Colonic mucosa (tissue), 4 donors: Measurements from ENCODE around the gene NRCAM. TPM values are rescaled to one million over a fixed set of nuclear protein-coding genes. Genes with fewer than 3 reads are reported as not detected.
"Not testable (repeated sequence)": the region's sequence is repeated elsewhere in the genome, so short reads cannot be mapped to it uniquely, and the experiment has no call there.

Experiments used
- DNase-seq: peaks from one replicate; pipeline ENCODE4 v3.0.0-alpha.2; 2020
- H3K27ac ChIP-seq: fragments of 200-600 bp; one replicate; pipeline ENCODE4 v1.8.0; 2021
- H3K27me3 ChIP-seq: fragments of 200-600 bp; one replicate; pipeline ENCODE4 v1.8.0; 2021
- H3K36me3 ChIP-seq: fragments of 200-600 bp; one replicate; pipeline ENCODE4 v1.8.0; 2021
- H3K4me1 ChIP-seq: fragments of 200-600 bp; one replicate; pipeline ENCODE4 v1.8.0; 2021; ENCODE audit warnings: mild to moderate bottlenecking
- H3K4me3 ChIP-seq: fragments of 200-600 bp; one replicate; pipeline ENCODE4 v1.8.0; 2021
- H3K9ac ChIP-seq, 2 donors: one replicate each; pipeline ENCODE4 v1.7.0; 2013; ENCODE audit warnings: control low read depth in 2 of 2, low read depth in 2 of 2, low read length in 2 of 2
- H3K9me3 ChIP-seq: fragments of 200-600 bp; one replicate; pipeline ENCODE4 v1.8.0; 2021
- CTCF ChIP-seq: fragments of 200-600 bp; IDR thresholded peaks from one replicate; pipeline ENCODE4 v1.8.0; 2022; ENCODE audit warnings: antibody characterized with exemption, mild to moderate bottlenecking
- intact Hi-C: fragments of 100-400 bp; cut with DNase I; formaldehyde crosslinking; loops from one replicate; pipeline ENCODE4 v1.14.1; 2022
- total RNA-seq, 2 donors: library from RNA; stranded (reverse); fragmentation: NEBNext Ultra II Directional in 1 of 2; extraction: Animal tissue kit (Norgen Biotek cat#: 25700) in 1 of 2; gene quantifications; one replicate each; pipeline ENCODE4 v1.2.1, GENCODE V29; 2021
- donor health status: healthy.
- donor health status: DM: no; HTN: no; CAD: no.
- donor health status: DM: no; HTN: no; CAD: no.

NRCAM gene
- total RNA-seq, 2 donors from 2014 or later = 0.42 to 1.1 TPM

GRCh38 chr7:108348913-108349312 lies 107.3 kb downstream of the NRCAM start:
- H3K36me3 ChIP-seq = no peaks in the 10 kb centered on the region
- no peak overlapping the region for H3K27ac ChIP-seq
- no peak for TF ChIP-seq CTCF
- DNase-seq = no peak
- no peaks in the 10 kb centered on the region for H3K9me3 ChIP-seq
- no peaks in the 10 kb centered on the region for H3K4me1 ChIP-seq
- no peak overlapping the region for H3K4me3 ChIP-seq
- H3K9ac ChIP-seq = no peak overlapping the region
- no peaks in the 10 kb centered on the region for H3K27me3 ChIP-seq
- intact Hi-C loops = no loop called here

- no peaks in the 10 kb centered on the region for H3K9me3 ChIP-seq
- no peaks in the 10 kb centered on the region for H3K27me3 ChIP-seq
- no peaks in the 10 kb centered on the region for H3K36me3 ChIP-seq
- H3K9ac ChIP-seq = no peak overlapping the region
- no peak overlapping the region for H3K27ac ChIP-seq
- no peak overlapping the region for H3K4me3 ChIP-seq
- DNase-seq = no peak
- intact Hi-C loops = no loop called here
- no peak for TF ChIP-seq CTCF
- no peaks in the 10 kb centered on the region for H3K4me1 ChIP-seq
These were observed 108.6 kb downstream of the NRCAM start for GRCh38 chr7:108347616-108348015.

- TF ChIP-seq CTCF = no peak
- DNase-seq = no peak
- H3K4me3 ChIP-seq = no peak overlapping the region
- H3K27ac ChIP-seq = no peak overlapping the region
- no peaks in the 10 kb centered on the region for H3K9me3 ChIP-seq
- no peak overlapping the region for H3K9ac ChIP-seq
- no peaks in the 10 kb centered on the region for H3K27me3 ChIP-seq
- intact Hi-C loops = no loop called here
- H3K4me1 ChIP-seq = no peaks in the 10 kb centered on the region
- no peaks in the 10 kb centered on the region for H3K36me3 ChIP-seq
These were observed 110.4 kb downstream of the NRCAM start for GRCh38 chr7:108345710-108346336.

GRCh38 chr7:108340856-108341411 lies 115.3 kb downstream of the NRCAM start:
- no peaks in the 10 kb centered on the region for H3K36me3 ChIP-seq
- no peaks in the 10 kb centered on the region for H3K27me3 ChIP-seq
- no peaks in the 10 kb centered on the region for H3K9me3 ChIP-seq
- H3K9ac ChIP-seq = no peak overlapping the region
- no peak overlapping the region for H3K27ac ChIP-seq
- H3K4me3 ChIP-seq = no peak overlapping the region
- DNase-seq = no peak
- intact Hi-C loops = no loop called here
- no peak for TF ChIP-seq CTCF
- H3K4me1 ChIP-seq = no peaks in the 10 kb centered on the region

- H3K27me3 ChIP-seq, H3K9me3 ChIP-seq, intact Hi-C loops, H3K4me3 ChIP-seq, H3K36me3 ChIP-seq, H3K27ac ChIP-seq, H3K9ac ChIP-seq, H3K4me1 ChIP-seq, DNase-seq: not testable (repeated sequence)
These were observed 115.8 kb downstream of the NRCAM start for GRCh38 chr7:108340406-108340805.

GRCh38 chr7:108335269-108335918 lies 120.8 kb downstream of the NRCAM start:
- Histone ChIP-seq H3K27ac (no peak overlapping the region), H3K36me3 (no peaks in the 10 kb centered on the region), H3K4me1 (no peaks in the 10 kb centered on the region), H3K9ac (no peak overlapping the region), H3K27me3 (no peaks in the 10 kb centered on the region), H3K9me3 (no peaks in the 10 kb centered on the region), H3K4me3 (no peak overlapping the region)
- intact Hi-C loops = no loop called here
- TF ChIP-seq CTCF = no peak
- no peak for DNase-seq
